ENCODE measurements around the gene LRRC15.

Gene LRRC15

GRCh38 chr3:194360568-194360967 lies 9.0 kb downstream of the LRRC15 start:
- ATAC-seq = no peak

GRCh38 chr3:194357681-194358080 lies 11.9 kb downstream of the LRRC15 start:
- no peak for ATAC-seq

DNA sequence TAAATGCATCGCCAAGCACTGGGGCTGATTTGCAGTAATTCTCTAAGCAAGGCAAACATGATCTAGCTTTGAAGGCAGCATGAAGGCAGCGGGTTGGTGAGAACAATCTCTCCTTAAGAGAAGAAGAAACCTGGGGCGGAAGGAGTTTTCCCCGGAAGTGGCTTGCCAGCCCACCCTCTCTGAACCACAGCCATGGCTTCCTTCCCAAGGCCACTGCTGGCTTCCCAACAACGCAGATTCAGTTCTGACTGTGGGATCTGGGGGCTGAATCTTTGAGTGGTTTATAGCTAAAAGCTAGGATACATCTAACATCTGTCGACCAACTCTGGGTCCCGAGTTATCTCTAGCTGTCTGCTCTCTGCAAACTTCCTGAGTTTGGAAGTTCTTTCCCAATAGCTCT lies 14.2 kb downstream of the LRRC15 start:
- ATAC-seq = no peak

DNA sequence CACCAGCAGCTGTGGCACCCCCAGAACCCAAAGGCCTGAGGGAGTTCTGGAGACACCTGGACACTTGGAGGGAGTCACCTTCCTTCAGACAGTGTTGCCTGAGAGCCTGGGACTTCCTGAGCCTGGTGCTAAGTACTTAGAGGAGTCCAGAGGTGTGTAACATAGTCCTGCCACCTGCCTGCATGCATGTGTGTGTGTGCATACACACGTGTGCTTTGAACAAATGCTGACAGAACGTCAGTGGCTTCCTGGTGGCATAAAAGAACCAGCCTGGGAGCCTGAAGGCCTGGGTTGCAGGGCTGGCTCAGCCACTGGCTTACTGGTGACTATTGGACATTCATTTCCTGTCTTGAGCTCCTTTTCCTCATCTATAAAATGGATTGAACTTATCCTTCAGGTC lies 15.2 kb downstream of the LRRC15 start:
- no peak for ATAC-seq

DNA sequence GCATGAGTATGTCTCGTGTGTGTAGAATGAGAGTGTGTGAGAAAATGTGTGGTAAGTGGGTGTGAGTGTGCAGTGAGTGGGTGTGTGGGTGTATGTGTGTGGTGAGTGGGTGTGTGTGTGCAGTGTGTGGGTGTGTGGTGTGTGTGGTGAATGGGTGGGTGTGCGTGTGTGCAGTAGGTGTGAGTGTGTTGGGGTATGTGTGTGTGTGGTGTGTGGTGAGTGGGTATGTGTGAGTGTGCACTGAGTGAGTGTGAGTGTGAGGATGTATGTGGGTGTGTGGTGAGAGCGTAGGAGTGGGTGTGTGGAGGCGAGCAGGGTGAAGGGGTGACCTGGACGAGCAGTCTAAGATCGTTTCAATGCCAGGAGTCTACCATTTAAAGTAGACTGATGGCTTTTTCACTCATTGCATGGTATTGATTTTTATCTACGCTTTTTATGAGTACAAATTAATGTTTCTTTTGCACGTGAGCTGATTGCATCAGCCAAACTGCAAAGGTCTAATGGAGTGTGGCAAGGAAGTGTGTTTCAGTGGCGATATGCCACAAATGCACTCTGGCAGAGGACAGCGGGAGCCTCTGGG lies 16.8 kb downstream of the LRRC15 start:
- ATAC-seq = no peak

DNA sequence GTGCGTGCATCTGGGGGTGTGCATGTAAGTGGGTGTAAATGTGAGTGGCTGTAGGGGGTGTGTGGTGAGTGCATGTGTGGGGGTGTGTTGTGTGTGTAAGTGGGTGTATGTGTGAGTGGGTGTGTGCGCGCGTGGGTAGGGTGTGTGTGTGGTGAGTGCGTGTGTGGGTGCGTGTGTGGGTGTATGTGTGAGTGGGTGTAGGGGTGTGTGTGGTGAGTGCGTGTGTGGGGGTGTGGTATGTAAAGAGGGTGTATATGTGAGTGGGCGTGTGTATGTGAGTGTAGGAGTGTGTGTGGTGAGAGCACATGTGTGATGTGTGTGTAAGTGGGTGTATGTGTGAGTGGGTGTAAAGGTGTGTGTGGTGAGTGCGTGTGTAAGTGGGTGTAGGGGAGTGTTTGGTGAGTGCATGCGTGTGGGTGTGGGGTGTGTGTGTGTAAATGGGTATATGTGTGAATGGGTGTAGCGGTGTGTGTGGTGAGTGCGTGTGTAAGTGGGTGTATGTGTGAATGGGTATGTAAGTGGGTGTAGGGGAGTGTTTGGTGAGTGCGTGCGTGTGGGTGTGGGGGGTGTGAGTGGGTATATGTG lies 17.5 kb downstream of the LRRC15 start:
- no peak for ATAC-seq

DNA sequence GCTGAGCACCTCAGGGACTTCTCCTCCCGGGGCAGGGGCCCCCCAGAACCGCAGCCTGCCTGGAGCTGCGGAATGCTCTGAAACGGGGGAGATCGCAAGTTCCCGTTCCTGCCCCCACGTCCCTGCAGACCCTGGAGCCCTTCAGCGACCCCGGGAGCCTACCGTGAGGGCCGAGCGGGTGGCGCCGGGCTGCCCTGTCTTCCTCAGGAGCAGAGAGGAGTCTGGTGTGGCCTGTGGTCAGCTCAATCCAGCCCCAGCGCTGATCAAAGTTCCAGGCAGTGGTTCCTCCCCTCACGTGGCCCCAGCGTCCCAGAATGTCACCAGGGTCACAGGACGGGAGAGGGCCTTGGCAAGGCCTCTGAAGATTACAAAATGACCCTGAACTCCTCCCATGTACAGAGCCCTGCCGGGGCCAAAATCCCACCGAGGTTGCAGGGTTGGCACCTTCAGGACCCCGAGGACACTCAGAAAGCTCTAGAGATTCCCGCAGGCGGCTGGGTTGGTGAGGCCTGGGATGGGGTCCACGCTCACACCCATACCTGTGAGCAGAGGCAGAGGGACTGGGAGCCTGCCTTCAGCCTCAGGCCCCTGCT lies 18.4 kb downstream of the LRRC15 start, which contains the start of gene CPN2:
Gene CPN2, minus strand, starts transcription at position 249 of the 593 bp plus-strand sequence. CDS start 8,626 bp downstream, outside the sequence.
- no peak for ATAC-seq

- no peak for ATAC-seq
Measured at GRCh38 chr3:194350726-194351071, 18.8 kb downstream of the LRRC15 start.

DNA sequence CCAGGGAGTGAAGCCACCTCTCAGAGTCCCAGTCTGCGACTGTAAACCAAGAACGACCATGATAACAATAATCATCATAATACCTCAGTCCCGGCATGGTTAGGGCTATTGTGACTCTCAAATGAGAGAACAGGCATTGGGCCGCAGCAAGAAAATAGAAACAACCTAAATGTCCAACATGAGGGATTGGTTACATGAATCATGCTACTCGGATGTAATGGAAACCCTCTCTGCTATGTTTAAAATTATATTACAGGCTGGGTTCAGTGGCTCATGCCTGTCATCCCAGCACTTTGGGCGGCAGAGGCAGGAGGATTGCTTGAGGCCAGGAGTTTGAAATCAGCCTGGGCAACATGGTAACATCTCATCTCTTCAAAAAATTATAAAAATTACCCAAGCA lies 21.2 kb downstream of the LRRC15 start:
- no peak for ATAC-seq

DNA sequence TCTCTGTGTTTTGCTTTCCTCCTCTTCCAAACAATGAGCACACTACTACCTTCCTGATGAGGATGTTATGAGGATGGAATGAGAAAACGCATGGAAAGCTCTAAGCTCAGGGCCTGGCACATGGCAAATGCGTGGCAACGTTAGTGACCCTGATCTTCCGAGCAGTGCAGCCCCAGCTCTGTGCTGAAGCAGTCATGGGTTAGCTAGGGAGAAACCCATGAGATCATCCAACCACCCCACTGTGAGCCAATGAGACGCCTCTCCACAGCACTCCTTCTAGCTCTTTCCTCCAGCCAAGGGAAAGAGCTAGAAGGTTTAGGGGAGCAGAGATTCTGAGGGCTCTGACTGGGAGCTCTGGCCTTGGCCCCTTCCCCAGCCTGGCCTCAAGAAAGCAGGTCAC lies 22.9 kb downstream of the LRRC15 start:
- no peak for ATAC-seq

- ATAC-seq = no peak
Measured at GRCh38 chr3:194346035-194346434, 23.5 kb downstream of the LRRC15 start.

DNA sequence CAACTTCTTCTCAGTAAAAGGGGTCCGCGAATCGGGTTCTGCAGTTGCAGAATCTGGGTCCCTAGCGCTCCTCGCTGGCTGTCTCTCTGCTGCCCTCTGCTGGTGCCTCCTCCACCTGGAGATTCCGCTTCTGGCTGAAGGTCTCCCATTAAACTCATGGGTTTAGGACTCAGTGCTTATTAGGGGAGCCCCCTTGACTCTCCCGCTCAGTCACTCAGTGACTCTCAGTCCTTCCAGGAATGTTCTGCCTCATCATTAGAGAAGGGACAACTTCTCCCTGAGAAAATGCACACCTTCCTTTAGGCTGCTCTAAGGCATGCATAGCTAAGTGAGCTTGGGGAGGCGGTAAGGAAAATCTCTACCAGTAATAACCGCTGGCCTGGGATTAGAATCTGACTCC lies 25.5 kb downstream of the LRRC15 start:
- ATAC-seq = peak; percentile 44 to 63

DNA sequence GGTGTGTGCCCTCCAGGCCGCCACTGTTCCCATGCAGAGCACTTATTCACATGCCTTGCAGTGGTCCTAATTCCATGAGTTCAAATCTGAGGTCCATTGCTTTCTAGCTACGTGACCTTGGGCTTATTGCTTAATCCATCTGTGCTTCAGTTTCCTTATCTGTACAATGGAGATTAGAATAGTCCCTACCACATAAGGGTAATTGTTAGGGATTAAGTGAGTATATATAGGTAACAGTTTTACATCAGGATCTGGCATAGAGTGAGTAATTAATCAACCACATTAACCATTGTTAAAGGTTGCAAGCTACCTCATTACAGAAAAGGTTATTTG lies 26.0 kb downstream of the LRRC15 start:
- ATAC-seq = no peak

DNA sequence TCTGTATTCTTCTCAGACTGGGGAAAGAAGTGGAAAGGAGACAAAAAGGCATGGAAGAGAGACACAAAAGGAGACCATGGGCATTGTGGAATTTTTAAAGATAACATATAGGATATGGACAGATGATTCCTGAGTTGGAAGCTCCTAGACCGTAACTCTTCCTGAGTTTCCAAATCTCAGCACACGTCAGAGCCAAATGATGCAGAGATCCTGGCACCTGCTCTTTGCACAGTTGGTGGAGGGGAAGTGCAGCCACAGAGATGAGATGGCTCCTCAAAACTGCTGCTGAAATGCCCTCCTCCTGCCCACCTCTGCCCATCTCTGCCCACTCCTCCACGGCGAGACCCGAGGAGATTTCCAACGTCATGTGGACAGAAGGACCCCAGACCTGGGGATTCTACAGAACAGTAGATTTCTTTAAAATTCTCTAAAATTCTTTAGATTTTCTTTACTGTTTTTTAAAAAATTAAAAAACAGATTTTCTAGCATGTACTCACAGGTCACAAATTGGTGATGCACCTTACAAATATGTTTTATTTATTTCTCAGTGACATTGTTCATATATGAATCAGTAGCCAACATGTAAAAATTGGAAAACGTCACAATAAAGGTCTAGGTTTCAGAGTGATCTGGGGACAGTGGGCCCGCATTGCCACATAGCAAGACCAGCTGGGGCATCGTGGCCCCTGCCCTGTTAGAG lies 26.5 kb downstream of the LRRC15 start:
- no peak for ATAC-seq

DNA sequence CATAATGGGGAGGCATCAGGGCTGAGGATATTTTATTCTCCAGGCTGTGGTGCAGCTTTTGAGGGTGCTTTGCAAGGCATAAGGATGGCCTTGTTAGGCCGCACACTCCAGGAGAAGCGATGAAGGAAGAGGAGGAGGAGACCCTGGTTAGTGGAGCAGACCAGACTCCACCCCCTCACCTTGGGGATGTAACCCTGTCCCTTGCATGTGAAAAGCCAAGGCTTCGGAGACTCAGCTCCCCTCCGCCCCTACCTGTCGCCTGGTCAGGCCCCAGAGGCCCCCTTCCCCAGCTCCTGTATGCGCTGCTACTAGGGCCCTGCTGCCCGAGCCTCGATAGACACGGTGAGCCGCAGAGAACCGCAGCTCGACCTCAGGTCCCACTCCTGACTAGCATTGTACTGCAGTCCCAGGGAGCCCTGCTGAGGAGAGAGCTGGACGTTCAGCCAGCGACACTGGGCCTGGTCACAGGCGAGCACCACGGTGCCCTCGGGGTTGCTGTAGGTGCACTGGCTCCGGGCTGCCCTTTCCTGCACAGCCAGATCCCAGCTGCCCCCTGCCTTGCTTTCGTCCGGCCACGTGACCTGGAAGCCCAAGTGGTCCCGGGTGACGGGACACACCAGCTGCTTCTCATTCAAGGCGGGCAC lies 28.7 kb downstream of the LRRC15 start:
- ATAC-seq = no peak

GRCh38 chr3:194339840-194340239 lies 29.7 kb downstream of the LRRC15 start:
- no peak for ATAC-seq

- no peak for ATAC-seq
Measured at GRCh38 chr3:194339356-194339755, 30.2 kb downstream of the LRRC15 start.

- ATAC-seq = no peak
Measured at GRCh38 chr3:194337965-194338753, 31.4 kb downstream of the LRRC15 start.

DNA sequence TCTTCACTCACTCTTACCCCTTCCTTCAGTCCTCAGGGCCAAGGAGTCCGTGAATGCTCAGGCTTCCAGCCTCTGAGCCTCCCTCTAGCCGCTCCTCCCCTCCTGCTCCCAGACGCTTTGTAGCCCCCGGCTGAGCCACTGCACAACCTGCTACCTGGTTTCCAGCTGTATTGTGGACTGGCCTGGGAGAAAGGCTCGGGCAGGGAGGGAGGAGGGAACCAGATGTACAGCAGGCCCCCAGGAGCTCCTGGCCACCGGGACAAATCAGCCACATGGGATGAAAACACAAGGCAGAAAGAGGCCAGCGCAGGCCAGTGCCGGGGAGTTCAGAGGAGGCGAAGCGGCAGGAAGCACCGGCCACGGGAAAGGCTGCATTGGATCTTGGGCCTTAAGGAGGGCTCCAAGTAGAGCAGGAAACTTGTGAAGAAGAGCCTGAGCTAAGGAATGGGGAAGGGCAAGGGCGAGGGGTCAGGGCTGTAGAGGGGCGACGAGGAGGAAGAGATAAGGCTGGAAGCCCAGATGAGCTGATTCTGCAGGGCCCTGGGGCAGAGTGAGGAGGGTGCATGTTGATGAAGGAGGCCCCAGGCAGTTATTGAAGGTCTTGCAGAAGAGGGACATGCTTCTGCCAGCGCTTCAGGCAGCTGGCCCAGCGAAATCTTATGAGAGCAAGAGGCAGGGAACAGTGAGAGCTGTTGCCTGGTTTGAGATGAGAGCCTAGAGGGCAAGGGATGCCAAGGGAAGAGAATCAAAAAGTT lies 32.8 kb downstream of the LRRC15 start:
- ATAC-seq = no peak

DNA sequence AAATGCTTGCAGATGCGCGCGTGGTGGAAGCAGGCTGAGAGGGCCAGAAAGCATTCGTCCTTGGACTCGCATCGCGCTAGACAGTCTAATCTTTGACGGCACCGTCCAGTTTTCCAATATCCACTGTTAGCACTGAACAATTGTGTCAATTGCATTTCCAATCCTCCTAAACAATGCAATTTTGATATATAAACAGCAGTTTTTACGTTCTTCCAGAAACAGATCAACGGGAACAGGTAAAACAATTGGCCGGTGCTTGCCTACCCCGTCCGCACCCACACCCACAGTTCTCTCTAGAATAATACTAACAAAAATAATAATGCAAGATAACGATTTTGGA lies 35.6 kb downstream of the LRRC15 start:
- ATAC-seq = no peak

DNA sequence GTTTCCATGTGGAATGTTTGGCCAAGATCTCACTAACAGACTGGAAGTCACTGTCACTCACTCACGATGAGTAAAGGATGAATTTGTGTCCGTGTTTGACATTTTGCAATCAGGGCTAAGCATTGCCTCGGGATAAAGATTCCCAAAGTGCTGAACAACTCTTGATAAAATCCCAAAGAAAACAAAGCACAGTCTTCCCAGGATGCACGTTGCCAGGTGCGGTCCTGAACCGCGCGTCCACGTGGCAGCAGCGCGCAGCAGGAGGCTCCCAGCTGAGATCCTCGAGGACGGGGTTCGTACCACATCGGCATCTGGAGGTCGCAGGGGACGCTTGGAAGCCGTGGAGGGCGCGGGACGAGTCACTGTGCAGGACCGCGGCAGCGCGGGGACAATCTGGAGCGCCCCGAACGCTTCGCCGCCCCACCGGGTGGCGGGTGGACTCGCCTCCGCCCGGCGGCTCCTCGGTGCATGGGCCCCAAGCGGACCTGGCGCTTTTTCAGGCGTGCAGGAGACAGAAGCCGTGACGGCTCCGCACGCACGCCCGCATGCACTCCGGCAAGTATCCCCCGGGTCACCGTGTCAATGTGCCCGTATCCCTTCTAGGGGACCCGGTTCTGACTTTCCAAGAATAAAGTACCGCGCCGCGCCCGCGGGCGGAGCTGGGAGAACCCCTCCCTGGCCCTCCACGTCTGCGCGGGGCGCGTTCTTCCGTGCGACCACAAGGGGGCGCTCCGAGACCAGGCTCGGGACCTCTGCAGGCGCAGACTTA lies 36.1 kb downstream of the LRRC15 start:
- peak; percentile 91 to 95 for ATAC-seq

DNA sequence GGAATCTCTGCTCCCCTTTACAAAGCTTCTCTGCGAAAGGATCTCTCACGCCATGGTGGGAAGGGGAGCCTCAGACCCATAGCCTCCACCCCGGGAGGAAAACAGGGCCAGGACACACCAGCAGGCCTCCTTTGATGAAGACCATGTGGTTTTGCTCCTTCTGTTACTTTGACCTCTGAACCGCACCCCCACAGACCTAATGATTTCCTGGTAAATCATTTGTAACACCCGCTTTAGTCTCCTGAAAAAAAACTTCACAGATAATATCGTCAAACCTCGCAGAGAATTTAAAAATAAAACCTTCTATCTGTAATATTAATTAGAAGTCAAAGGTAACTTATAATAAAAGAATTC lies 36.7 kb downstream of the LRRC15 start:
- ATAC-seq = no peak
